HG03095 (cell line): ENCODE data around the gene PCDHGA10.
"Not testable (repeated sequence)": the region's sequence is repeated elsewhere in the genome, so short reads cannot be mapped to it uniquely, and the experiment has no call there.

Experiments used
- ATAC-seq: cut with Tn5 transposase; IDR thresholded peaks from one replicate; pipeline ENCODE4 v1.9.1; 2021; ENCODE audit warnings: moderate library complexity; ENCODE audit not compliant: unreplicated experiment

Gene PCDHGA10

DNA sequence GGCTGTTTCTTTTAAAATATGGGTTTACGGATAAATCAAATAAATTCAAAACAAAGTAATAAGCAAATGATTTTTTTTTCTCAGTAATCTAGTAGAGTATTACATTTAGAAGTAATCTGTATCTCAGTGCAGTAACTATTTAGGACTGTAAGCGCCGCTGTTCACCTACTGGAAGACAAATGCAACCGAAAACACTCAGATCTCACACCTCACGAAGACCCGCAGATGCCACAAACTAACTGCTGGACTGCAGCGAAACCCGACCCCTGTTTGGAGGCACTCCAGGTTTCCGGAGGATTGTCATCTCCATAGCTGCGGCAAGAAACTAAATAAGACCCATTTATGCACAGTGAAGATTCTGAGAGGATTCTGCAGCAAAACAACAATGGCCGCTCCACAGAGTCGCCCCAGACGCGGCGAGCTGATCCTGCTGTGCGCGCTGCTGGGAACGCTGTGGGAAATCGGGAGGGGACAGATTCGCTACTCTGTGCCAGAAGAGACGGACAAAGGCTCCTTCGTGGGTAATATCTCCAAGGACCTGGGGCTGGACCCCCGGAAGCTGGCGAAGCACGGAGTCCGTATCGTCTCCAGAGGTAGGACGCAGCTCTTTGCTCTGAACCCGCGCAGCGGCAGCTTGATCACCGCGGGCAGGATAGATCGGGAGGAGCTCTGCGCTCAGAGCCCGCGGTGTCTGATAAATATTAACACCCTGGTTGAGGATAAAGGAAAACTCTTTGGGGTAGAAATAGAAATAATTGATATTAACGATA lies 20.2 kb upstream of the PCDHGA10 start, which contains the start of gene PCDHGA8:
PCDHGA8 (plus strand) TSS at position 205 of the 770 bp plus-strand sequence; CDS start at position 386, 181 bp downstream.
- ATAC-seq = no peak

DNA sequence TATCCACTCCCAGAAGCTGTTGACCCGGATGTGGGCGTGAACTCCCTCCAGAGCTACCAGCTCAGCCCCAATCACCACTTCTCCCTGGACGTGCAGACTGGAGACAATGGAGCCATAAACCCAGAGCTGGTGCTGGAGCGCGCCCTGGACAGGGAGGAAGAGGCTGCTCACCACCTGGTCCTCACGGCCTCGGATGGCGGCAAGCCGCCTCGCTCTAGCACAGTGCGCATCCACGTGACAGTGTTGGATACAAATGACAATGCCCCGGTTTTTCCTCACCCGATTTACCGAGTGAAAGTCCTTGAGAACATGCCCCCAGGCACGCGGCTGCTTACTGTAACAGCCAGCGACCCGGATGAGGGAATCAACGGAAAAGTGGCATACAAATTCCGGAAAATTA lies 19.5 kb upstream of the PCDHGA10 start:
- no peak for ATAC-seq

DNA sequence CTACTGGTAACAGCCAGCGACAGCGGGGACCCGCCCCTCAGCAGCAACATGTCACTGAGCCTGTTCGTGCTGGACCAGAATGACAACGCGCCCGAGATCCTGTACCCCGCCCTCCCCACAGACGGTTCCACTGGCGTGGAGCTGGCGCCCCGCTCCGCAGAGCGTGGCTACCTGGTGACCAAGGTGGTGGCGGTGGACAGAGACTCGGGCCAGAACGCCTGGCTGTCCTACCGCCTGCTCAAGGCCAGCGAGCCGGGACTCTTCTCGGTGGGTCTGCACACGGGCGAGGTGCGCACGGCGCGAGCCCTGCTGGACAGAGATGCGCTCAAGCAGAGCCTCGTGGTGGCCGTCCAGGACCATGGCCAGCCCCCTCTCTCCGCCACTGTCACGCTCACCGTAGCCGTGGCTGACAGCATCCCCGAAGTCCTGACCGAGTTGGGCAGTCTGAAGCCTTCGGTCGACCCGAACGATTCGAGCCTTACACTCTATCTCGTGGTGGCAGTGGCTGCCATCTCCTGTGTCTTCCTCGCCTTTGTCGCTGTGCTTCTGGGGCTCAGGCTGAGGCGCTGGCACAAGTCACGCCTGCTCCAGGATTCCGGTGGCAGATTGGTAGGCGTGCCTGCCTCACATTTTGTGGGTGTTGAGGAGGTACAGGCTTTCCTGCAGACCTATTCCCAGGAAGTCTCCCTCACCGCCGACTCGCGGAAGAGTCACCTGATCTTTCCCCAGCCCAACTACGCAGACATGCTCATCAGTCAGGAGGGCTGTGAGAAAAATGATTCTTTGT lies 18.2 kb upstream of the PCDHGA10 start:
- not testable (repeated sequence) for ATAC-seq

DNA sequence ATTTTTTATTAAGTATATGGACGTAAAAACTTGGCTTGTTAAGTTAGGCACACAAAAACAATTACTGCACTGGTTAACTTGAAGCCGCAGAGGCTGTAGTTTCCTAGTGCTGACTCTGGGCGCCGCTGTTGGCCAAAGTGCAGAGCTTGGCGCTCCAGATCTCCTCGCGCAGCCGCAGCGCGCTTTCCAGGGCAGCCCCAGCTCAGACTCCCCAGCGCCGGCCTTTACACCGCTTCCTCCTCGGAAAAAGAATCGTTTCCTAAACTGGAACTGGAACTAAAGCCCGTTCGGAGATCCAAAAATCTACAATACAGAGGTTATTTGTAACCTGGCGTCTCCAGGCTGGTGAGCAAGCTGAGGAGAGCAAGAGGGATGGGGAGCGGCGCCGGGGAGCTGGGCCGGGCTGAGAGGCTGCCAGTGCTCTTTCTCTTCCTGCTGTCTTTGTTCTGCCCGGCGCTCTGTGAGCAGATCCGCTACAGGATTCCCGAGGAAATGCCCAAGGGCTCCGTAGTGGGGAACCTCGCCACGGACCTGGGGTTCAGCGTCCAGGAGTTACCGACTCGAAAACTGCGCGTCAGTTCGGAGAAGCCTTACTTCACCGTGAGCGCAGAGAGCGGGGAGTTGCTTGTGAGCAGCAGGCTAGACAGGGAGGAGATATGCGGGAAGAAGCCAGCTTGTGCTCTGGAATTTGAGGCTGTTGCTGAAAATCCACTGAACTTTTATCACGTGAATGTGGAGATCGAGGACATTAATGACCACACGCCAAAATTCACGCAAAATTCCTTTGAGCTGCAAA lies 14.8 kb upstream of the PCDHGA10 start, which contains the start of gene PCDHGB5:
PCDHGB5 (plus strand) TSS at position 192 of the 796 bp plus-strand sequence; CDS start at position 373, 181 bp downstream.
- ATAC-seq = peak; percentile 91

DNA sequence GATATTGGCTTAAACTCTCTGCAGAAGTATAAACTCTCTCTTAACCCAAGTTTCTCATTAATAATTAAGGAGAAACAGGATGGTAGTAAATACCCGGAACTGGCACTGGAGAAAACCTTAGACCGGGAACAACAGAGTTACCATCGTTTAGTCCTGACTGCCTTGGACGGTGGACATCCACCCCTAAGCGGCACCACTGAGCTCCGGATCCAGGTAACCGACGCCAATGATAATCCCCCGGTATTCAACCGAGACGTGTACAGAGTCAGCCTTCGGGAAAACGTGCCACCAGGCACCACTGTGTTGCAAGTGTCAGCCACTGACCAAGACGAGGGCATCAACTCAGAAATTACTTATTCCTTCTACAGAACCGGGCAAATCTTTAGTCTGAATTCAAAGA lies 14.2 kb upstream of the PCDHGA10 start:
- no peak for ATAC-seq

DNA sequence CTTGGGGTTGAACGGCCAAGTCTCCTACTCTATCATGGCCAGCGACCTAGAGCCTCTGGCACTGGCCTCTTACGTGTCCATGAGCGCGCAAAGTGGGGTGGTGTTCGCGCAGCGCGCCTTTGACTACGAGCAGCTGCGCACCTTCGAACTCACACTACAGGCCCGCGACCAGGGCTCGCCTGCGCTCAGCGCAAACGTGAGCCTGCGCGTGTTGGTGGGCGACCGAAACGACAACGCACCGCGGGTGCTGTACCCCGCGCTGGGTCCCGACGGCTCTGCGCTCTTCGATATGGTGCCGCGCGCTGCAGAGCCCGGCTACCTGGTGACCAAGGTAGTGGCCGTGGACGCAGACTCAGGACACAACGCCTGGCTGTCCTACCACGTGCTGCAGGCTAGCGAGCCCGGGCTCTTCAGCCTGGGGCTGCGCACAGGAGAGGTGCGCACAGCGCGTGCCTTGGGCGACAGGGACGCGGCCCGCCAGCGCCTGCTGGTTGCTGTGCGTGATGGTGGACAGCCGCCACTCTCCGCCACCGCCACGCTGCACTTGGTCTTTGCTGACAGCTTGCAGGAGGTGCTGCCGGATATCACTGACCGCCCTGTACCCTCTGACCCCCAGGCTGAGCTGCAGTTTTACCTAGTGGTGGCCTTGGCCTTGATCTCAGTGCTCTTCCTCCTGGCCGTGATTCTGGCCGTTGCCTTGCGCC lies 13.1 kb upstream of the PCDHGA10 start:
- no peak for ATAC-seq

DNA sequence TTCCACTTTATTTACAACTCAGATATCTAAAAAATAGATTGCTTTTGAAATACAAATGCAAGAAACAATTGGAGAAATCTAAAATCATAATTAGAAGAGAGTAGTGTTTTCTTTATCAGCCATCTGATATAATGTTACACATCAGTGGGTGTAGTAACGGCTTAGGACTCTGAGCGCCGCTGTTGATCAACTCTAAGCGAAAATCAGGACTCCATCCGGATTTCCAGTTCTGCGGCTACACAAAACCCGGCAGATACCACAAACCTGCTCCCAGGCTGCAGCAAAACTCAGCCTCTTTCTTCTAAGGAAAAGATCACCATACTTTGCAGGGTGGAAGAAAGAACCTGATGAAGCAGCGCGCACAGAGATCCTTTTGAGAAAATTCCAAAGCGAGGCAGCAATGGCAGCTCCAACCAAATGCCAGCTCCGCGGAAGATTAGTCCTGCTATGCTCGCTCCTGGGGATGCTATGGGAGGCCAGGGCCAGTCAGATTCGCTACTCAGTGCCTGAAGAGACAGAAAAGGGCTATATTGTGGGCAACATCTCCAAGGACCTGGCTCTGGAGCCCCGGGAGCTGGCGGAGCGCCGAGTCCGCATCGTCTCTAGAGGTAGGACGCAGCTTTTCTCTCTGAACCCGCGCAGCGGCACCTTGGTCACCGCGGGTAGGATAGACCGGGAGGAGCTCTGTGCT lies 10.1 kb upstream of the PCDHGA10 start, which contains the start of gene PCDHGA9:
PCDHGA9 (plus strand) TSS at position 226 of the 691 bp plus-strand sequence; CDS start at position 401, 175 bp downstream.
- no peak for ATAC-seq

DNA sequence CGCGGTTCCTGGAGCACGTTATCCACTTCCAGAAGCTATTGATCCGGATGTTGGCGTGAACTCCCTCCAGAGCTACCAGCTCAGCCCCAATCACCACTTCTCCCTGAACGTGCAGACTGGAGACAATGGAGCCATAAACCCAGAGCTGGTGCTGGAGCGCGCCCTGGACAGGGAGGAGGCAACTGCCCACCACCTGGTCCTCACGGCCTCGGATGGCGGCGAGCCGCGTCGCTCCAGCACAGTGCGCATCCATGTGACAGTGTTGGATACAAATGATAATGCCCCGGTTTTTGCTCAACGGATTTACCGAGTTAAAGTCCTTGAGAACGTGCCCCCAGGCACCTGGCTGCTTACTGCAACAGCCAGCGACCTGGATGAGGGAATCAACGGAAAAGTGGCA lies 9.4 kb upstream of the PCDHGA10 start:
- ATAC-seq = no peak

DNA sequence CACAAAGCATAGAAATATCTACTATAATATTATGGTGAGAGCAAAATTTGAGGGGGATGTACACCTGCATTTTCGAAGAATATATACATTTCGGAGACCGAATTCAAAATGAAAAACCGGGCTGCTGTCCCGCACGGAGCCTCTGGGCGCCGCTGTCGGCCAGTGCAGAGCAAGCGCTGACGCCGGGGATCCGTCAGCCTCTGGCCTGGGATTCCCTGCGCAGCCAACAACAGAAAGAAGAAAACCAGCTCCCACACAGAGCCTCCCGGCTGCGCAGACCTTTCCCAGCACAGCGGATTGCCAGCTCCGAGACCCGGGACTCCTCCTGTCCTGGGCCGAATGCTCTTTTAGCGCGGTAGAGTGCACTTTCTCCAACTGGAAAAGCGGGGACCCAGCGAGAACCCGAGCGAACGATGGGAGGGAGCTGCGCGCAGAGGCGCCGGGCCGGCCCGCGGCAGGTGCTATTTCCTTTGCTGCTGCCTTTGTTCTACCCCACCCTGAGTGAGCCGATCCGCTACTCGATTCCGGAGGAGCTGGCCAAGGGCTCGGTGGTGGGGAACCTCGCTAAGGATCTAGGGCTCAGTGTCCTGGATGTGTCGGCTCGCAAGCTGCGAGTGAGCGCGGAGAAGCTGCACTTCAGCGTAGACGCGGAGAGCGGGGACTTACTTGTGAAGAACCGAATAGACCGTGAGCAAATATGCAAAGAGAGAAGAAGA lies 4.8 kb upstream of the PCDHGA10 start, which contains the start of gene PCDHGB6:
PCDHGB6 (plus strand) TSS at position 232 of the 716 bp plus-strand sequence; CDS start at position 414, 182 bp downstream.
- ATAC-seq = peak; percentile 68

DNA sequence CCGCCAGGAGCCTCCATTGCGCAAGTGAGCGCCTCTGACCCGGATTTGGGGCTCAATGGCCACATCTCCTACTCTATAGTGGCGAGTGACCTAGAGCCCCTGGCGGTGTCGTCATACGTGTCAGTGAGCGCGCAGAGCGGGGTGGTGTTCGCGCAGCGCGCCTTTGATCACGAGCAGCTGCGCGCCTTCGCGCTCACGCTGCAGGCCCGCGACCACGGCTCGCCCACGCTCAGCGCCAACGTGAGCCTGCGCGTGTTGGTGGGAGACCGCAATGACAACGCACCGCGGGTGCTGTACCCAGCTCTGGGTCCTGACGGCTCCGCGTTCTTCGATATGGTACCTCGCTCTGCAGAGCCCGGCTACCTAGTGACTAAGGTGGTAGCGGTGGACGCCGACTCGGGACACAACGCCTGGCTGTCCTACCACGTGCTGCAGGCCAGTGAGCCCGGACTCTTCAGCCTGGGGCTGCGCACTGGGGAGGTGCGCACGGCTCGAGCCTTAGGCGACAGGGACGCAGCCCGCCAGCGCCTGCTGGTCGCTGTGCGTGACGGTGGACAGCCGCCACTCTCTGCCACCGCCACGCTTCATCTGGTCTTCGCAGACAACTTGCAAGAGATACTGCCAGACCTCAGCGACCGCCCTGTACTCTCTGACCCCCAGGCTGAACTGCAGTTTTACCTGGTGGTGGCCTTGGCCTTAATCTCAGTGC lies 3.0 kb upstream of the PCDHGA10 start:
- ATAC-seq = no peak

DNA sequence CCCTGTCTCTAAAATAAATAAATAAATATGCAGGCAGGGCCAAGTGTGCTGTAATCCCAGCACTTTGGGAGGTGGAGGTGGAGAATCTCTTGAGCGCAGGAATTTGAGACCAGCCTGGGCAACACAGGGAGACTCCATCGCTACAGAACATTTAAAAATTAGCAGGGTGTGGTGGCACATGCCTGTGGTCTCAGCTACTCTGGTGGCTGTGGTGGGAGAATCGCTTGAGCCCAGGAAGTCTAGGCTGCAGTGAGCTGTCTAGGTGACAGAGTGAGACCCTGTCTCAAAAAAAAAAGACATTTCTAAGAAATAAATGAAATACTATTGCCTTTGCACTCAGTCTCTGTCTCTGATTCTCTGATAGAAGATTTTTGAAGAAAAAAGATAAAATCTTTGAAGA lies 1.2 kb upstream of the PCDHGA10 start:
- no peak for ATAC-seq

DNA sequence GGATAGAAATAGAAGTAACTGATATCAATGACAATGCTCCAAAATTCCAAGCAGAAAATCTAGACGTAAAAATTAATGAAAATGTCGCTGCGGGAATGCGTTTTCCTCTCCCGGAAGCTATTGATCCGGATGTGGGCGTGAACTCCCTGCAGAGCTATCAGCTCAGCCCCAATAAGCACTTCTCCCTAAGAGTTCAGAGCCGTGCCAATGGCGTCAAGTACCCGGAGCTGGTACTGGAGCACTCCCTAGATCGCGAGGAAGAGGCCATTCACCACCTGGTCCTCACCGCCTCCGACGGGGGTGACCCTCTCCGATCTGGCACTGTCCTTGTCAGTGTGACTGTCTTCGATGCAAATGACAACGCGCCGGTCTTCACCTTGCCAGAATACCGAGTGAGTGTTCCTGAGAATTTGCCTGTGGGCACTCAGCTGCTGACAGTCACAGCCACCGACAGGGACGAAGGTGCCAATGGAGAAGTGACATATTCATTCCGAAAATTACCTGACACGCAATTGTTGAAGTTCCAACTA lies 818 bp downstream of the PCDHGA10 start:
- ATAC-seq = no peak

DNA sequence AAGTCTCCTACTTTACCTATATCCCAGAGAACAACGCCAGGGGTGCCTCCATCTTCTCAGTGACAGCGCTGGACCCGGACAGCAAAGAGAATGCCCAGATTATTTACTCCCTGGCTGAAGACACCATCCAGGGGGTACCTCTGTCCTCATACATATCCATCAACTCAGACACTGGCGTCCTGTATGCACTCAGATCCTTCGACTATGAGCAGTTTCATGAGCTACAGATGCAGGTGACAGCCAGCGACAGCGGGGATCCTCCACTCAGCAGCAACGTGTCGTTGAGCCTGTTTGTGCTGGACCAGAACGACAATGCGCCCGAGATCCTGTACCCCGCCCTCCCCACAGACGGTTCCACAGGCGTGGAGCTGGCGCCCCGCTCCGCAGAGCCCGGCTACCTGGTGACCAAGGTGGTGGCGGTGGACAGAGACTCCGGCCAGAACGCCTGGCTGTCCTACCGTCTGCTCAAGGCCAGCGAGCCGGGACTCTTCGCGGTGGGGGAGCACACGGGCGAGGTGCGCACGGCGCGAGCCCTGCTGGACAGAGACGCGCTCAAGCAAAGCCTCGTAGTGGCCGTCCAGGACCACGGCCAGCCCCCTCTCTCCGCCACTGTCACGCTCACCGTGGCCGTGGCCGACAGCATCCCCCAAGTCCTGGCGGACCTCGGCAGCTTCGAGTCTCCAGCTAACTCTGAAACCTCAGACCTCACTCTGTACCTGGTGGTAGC lies 1.9 kb downstream of the PCDHGA10 start:
- not testable (repeated sequence) for ATAC-seq

DNA sequence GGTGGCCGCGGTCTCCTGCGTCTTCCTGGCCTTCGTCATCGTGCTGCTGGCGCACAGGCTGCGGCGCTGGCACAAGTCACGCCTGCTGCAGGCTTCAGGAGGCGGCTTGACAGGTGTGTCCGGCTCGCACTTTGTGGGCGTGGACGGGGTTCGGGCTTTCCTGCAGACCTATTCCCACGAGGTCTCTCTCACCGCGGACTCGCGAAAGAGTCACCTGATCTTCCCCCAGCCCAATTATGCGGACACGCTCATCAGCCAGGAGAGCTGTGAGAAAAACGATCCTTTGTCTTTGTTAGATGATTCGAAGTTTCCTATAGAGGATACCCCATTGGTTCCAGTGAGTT lies 2.5 kb downstream of the PCDHGA10 start:
- not testable (repeated sequence) for ATAC-seq

DNA sequence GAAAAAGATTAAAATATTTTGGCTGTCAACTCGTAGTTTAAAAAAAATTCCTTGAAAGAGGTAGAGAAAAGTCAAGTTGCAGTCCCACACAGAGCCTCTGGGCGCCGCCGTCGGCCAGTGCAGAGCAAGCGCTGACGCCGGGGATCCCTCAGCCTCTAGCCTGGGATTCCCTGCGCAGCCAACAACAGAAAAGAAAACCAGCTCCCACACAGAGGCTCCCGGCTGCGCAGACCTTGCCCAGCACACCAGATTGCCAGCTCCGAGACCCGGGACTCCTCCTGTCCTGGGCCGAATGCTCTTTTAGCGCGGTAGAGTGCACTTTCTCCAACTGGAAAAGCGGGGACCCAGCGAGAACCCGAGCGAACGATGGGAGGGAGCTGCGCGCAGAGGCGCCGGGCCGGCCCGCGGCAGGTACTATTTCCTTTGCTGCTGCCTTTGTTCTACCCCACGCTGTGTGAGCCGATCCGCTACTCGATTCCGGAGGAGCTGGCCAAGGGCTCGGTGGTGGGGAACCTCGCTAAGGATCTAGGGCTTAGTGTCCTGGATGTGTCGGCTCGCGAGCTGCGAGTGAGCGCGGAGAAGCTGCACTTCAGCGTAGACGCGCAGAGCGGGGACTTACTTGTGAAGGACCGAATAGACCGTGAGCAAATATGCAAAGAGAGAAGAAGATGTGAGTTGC lies 4.8 kb downstream of the PCDHGA10 start, which contains the start of gene PCDHGB7:
PCDHGB7 (plus strand) TSS at position 184 of the 679 bp plus-strand sequence; CDS start at position 367, 183 bp downstream.
- ATAC-seq = peak; percentile 71

DNA sequence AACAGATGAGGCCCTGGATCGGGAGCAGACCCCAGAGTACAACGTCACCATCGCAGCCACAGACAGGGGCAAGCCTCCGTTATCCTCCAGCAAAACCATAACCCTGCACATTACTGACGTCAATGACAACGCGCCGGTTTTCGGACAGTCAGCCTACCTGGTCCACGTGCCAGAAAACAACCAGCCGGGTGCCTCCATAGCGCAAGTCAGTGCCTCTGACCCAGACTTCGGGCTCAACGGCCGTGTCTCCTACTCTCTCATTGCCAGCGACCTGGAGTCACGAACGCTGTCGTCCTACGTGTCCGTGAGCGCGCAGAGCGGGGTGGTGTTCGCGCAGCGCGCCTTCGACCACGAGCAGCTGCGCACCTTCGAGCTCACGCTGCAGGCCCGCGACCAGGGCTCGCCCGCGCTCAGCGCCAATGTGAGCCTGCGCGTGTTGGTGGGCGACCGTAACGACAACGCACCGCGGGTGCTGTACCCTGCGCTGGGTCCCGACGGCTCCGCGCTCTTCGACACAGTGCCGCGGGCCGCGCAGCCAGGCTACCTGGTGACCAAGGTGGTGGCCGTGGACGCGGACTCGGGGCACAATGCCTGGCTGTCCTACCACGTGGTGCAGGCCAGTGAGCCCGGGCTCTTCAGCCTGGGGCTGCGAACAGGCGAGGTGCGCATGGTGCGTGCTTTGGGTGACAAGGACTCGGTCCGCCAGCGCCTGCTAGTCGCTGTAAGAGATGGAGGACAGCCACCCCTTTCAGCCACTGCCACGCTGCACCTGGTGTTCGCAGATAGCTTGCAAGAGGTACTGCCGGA lies 6.5 kb downstream of the PCDHGA10 start:
- no peak for ATAC-seq
